Smooth muscle cell (in vitro differentiated cells): ENCODE data around the gene DPP7. TPM values are rescaled to one million over a fixed set of nuclear protein-coding genes. Genes with fewer than 3 reads are reported as not detected.

Experiments
- DNase-seq: peaks from one replicate; lab custom pipeline; 2025; ENCODE audit not compliant: unreplicated experiment; lab: John Stamatoyannopoulos, UW
- H2AFZ ChIP-seq: fragments of 200-600 bp; sonication (generic); 2 replicates; pipeline ENCODE4 v1.6.0; 2016; ENCODE audit warnings: antibody characterized with exemption, low read depth, mild to moderate bottlenecking
- H3F3A ChIP-seq: fragments of 200-600 bp; sonication (generic); 2 replicates; pipeline ENCODE4 v1.6.0; 2017; ENCODE audit warnings: antibody characterized with exemption, low read depth
- H3K27ac ChIP-seq: fragments of 200-600 bp; sonication (generic); 2 replicates; pipeline ENCODE4 v1.5.1; 2016; ENCODE audit warnings: low read depth, mild to moderate bottlenecking
- H3K27me3 ChIP-seq: fragments of 200-600 bp; sonication (generic); 2 replicates; pipeline ENCODE4 v1.6.1; 2016; ENCODE audit warnings: low read depth, mild to moderate bottlenecking
- H3K36me3 ChIP-seq: fragments of 200-600 bp; sonication (generic); 2 replicates; pipeline ENCODE4 v1.5.1; 2016; ENCODE audit warnings: low read depth
- H3K4me1 ChIP-seq: fragments of 200-600 bp; sonication (generic); 2 replicates; pipeline ENCODE4 v1.5.1; 2016; ENCODE audit warnings: low read depth
- H3K4me2 ChIP-seq: fragments of 200-600 bp; sonication (generic); 2 replicates; pipeline ENCODE4 v1.6.0; 2016; ENCODE audit warnings: mild to moderate bottlenecking
- H3K4me3 ChIP-seq: fragments of 200-600 bp; sonication (generic); 2 replicates; pipeline ENCODE4 v1.5.1; 2016; ENCODE audit warnings: mild to moderate bottlenecking
- H3K79me2 ChIP-seq: fragments of 200-600 bp; sonication (generic); 2 replicates; pipeline ENCODE4 v1.6.0; 2016; ENCODE audit warnings: low read depth, mild to moderate bottlenecking
- H3K9ac ChIP-seq: fragments of 200-600 bp; sonication (generic); 2 replicates; pipeline ENCODE4 v1.6.0; 2016; ENCODE audit warnings: low read depth
- H3K9me3 ChIP-seq: fragments of 200-600 bp; sonication (generic); replicated peaks from 2 replicates; pipeline ENCODE4 v1.5.1; 2016; ENCODE audit warnings: low read depth
- H4K20me1 ChIP-seq: fragments of 200-600 bp; sonication (generic); 2 replicates; pipeline ENCODE4 v1.6.0; 2016; ENCODE audit warnings: low read depth
- WGBS: methylation state at CpG from one replicate; pipeline ENCODE4 v1.1.7; 2016; ENCODE audit warnings: low lambda C conversion rate; 5-methylcytosine and 5-hydroxymethylcytosine counted together
- polyA plus RNA-seq: library from polyadenylated mRNA; unstranded; fragments of >200 nt; fragmentation: Nextera tagmentation; extraction: Ambion mirVana; gene quantifications from 2 replicates; pipeline ENCODE4 v1.2.1, GENCODE V29; 2016
- total RNA-seq: library from RNA; depleted of rRNA; stranded (reverse); fragments of >200 nt; gene quantifications from 2 replicates; pipeline ENCODE4 v1.2.3, GENCODE V29; 2014
- TF ChIP-seq, protein P1 (sequence below): fragments of 200-600 bp; sonication (generic); IDR thresholded peaks from 2 replicates; pipeline ENCODE4 v1.5.1; 2017; ENCODE audit warnings: borderline replicate concordance, mild to moderate bottlenecking, antibody characterized with exemption; ENCODE audit not compliant: insufficient read depth, poor library complexity, severe bottlenecking

Gene DPP7
- total and polyA plus RNA-seq, 2 experiments from 2014 or later = 51.4 to 170 TPM

DNA sequence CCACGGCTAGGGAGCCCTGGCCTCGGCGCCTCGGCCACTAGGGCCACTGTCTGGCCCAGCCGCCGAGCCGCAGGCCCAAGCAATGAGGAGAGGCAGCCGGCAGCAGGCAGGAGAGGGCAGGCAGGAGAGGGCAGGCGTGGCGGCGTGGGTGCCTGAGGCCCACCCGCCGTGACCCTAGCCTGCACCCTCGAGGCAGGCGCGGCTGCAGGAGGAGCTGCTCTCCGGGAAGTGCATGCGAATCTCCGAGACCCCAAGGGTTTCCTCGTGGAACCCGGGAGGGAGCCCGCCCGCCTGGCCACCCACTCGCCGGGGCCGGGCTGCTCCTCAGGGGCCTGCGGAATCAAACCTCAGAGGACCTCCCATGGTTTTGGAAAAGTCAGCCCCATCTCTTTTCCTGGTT, 33.7 kb upstream of the DPP7 start:
- H4K20me1 ChIP-seq = no peaks in the 10 kb centered on the region
- no peak for DNase-seq
- no peaks in the 10 kb centered on the region for H3K79me2 ChIP-seq
- no peak overlapping the region for H3K4me3 ChIP-seq
- no peaks in the 10 kb centered on the region for H3K36me3 ChIP-seq
- no peak overlapping the region for H3K4me2 ChIP-seq
- H3F3A ChIP-seq = no peaks in the 10 kb centered on the region
- 89% methylated on average over 19 of the region's 27 CpGs for whole genome bisulfite sequencing
- H3K9me3 ChIP-seq = no peaks in the 10 kb centered on the region
- H3K27ac ChIP-seq = no peak overlapping the region
- H3K27me3 ChIP-seq = peaks cover 9% of the 10 kb centered on the region
- no peak overlapping the region for H2AFZ ChIP-seq
- TF ChIP-seq, protein P1, sequence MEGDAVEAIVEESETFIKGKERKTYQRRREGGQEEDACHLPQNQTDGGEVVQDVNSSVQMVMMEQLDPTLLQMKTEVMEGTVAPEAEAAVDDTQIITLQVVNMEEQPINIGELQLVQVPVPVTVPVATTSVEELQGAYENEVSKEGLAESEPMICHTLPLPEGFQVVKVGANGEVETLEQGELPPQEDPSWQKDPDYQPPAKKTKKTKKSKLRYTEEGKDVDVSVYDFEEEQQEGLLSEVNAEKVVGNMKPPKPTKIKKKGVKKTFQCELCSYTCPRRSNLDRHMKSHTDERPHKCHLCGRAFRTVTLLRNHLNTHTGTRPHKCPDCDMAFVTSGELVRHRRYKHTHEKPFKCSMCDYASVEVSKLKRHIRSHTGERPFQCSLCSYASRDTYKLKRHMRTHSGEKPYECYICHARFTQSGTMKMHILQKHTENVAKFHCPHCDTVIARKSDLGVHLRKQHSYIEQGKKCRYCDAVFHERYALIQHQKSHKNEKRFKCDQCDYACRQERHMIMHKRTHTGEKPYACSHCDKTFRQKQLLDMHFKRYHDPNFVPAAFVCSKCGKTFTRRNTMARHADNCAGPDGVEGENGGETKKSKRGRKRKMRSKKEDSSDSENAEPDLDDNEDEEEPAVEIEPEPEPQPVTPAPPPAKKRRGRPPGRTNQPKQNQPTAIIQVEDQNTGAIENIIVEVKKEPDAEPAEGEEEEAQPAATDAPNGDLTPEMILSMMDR = no peak
- H3K4me1 ChIP-seq = no peaks in the 10 kb centered on the region
- no peak overlapping the region for H3K9ac ChIP-seq

DNA sequence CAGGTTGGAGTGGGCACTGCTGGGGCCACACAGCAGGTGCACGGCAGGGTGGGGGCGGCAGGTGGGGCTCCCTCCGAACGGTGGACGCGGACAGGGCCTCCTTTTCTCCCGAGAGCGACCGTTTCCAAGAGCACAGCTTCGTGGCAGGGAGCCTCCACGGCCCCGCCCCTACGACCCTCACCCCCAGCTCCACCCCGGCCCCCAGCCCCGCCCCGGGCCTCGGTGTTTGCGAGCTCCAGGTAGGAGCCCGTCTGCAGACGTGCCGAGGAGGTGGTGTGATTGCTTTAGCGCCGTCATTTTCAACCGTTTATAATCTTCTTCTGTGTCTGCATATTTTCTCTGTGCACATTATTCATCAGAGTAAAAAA, 33.2 kb upstream of the DPP7 start:
- 69% methylated on average over 16 of the region's 24 CpGs for WGBS
- Histone ChIP-seq H3K9me3 (no peaks in the 10 kb centered on the region), H3K4me1 (no peaks in the 10 kb centered on the region), H3K36me3 (no peaks in the 10 kb centered on the region), H3K9ac (no peak overlapping the region), H3K27me3 (peaks cover 12% of the 10 kb centered on the region), H3F3A (no peaks in the 10 kb centered on the region), H3K79me2 (no peaks in the 10 kb centered on the region), H2AFZ (no peak overlapping the region), H4K20me1 (no peaks in the 10 kb centered on the region), H3K4me2 (no peak overlapping the region), H3K27ac (no peak overlapping the region), H3K4me3 (no peak overlapping the region)
- TF ChIP-seq, protein P1 = no peak
- DNase-seq = no peak

DNA sequence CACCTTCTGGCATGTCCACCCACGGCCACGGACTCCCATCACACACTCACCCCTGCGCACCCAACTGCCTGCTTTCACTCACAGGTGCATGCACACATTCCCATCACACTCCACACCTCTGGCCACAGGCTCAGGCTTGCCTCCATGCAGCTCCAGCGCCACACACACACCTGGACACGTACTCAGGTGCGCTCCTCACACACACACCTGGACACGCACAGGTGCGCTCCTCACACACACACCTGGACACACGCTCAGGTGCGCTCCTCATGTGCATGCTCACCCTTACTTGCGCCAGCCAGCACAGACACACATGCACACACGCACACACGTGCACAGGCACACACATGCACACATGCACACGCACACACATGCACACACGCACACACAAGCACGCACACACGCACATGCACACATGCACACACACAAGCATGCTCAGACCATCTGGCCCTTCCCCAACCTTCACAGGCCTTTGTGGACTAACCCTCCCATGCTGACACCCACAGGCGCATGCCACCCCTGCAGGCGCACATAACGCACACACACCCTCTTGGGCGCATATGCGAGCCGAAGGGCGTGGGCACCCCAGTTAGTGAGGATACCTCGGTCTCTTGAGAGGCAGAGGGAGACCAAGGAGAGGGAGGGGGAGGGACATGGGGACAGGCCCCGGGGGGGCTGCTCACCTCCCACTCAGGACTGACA, 32.7 kb upstream of the DPP7 start:
- DNase-seq = no peak
- WGBS = 93% methylated on average over 26 of the region's 26 CpGs
- TF ChIP-seq, protein P1 = no peak

DNA sequence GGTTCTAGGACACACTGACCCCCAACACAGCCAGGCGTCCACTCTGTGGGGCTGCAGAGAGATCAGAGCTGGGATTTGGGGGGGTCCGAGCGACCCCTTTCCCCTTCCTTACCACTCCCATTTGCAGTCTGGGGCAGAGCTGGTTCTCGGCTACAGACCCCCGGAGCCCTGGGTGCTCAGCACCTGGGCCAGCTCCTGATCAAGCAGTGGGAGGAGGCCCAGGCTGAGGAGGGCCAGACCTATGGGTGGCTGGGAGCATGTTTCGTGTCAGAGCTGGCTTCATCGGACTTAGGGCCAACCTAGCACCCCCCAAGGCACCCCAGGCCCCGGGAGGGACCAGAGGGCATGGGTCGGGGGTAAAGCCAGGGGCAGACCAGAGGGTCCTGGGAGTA, 32.0 kb upstream of the DPP7 start:
- H2AFZ ChIP-seq = no peak overlapping the region
- H3K36me3 ChIP-seq = no peaks in the 10 kb centered on the region
- H3K4me3 ChIP-seq = no peak overlapping the region
- H3K79me2 ChIP-seq = no peaks in the 10 kb centered on the region
- WGBS = 84% methylated on average over 9 of the region's 9 CpGs
- H3K27me3 ChIP-seq = peaks cover 24% of the 10 kb centered on the region
- H3K4me2 ChIP-seq = no peak overlapping the region
- H3K9ac ChIP-seq = no peak overlapping the region
- no peaks in the 10 kb centered on the region for H3K4me1 ChIP-seq
- no peaks in the 10 kb centered on the region for H3K9me3 ChIP-seq
- DNase-seq = no peak
- H3K27ac ChIP-seq = no peak overlapping the region
- no peaks in the 10 kb centered on the region for H4K20me1 ChIP-seq
- TF ChIP-seq, protein P1 = no peak
- H3F3A ChIP-seq = no peaks in the 10 kb centered on the region

More for the DNA sequence above, 32.7 kb upstream of the DPP7 start:
- no peaks in the 10 kb centered on the region for H3K4me1 ChIP-seq
- no peaks in the 10 kb centered on the region for H3K79me2 ChIP-seq
- H2AFZ ChIP-seq = no peak overlapping the region
- H3K4me3 ChIP-seq = no peak overlapping the region
- H3K36me3 ChIP-seq = no peaks in the 10 kb centered on the region
- H3K9ac ChIP-seq = no peak overlapping the region
- no peaks in the 10 kb centered on the region for H4K20me1 ChIP-seq
- peaks cover 17% of the 10 kb centered on the region for H3K27me3 ChIP-seq
- no peaks in the 10 kb centered on the region for H3K9me3 ChIP-seq
- no peak overlapping the region for H3K27ac ChIP-seq
- H3K4me2 ChIP-seq = no peak overlapping the region
- no peaks in the 10 kb centered on the region for H3F3A ChIP-seq
